ENCODE results near the gene SH3BP5.
"Not testable (repeated sequence)": the region's sequence is repeated elsewhere in the genome, so short reads cannot be mapped to it uniquely, and the experiment has no call there.

The SH3BP5 gene, protein sequence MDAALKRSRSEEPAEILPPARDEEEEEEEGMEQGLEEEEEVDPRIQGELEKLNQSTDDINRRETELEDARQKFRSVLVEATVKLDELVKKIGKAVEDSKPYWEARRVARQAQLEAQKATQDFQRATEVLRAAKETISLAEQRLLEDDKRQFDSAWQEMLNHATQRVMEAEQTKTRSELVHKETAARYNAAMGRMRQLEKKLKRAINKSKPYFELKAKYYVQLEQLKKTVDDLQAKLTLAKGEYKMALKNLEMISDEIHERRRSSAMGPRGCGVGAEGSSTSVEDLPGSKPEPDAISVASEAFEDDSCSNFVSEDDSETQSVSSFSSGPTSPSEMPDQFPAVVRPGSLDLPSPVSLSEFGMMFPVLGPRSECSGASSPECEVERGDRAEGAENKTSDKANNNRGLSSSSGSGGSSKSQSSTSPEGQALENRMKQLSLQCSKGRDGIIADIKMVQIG

DNA sequence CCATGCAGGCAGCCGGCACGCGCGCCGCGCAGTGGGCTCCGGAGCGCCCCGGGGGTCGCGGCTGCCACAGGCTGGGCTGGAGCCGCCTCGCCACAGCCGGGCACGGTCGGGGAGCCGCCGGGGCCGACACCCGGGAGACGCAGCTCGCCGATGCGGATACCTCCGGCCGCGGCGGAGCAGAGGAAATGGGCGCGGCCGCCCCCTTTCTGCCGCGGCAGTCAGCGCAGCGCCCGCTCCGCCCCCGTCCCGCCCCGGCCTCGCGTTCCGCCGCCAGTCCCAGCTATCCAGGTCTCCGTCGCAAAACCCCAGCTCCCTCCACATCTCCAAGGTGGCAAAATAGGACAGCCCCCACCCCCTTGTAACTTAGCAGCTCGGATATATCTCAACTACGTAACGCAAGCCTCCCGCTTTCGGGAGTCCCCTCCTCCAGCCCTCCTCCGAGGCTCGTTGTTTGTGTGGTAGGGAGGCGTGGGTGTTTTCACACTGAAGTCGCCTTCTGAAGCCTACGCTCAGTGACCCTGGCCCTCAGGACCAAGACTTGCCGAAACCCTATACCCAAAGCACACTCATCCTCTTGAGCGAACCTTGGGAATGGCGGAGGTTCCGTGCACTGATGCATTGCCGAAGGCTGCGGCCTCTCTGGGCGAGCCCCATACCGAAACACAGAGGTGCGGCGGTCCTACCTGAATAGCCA is at the start of gene SH3BP5:
SH3BP5 (minus strand) TSS at position 182 of the 694 bp plus-strand sequence; CDS start at position 4, 178 bp downstream.
- DNase-seq (ENCODE audit: low read depth in 2 of 2, low spot score in 1 of 2) = peak; percentile 21 to 35

DNA sequence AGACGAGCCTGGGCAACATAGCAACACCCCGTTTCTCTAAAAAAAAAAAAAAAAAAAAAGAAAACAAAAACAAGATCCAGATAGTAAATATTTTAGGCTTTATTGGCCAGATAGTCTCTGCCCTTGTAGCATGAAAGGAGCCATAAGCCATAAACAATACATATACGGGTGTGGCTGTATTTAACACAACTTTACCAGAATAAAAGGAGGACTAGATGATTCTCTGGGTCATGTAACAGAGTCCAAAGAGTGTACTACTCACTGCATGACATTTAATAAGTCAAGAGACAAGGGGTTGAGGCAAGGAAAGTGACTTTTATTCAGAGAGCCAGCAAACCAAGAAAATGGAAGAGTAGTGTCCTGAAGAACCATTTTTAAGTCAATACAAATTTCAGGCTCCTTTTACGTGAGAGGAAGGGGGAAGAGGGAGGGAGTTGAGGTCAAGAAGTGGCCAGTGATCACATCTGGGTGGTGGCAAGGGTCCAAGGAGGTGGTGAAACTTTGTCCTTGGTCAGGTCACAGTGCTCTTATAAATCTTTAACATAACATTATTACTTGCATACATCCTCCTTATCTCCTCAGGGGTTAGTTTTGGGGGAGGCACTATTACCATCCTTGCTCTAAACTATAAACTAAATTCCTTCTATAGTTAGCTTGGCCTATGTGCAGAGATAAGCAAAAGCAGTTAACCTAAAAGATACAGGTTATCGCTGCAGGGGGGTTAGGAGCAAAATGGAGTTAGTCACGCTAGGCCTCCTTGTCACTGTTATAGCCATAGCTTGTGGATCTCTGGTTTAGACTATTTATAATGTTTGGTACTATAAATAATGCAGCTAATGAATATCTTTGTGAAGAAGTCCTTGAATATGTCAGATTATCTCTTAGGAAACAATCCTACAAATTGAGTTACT is 48.8 kb upstream of the SH3BP5 start:
- no peak for DNase-seq (ENCODE audit: low read depth in 2 of 2, low spot score in 1 of 2)

GRCh38 chr3:15377961-15378791 is 45.8 kb upstream of the SH3BP5 start:
- peak; percentile 87 to 94 for DNase-seq (ENCODE audit: low read depth in 2 of 2, low spot score in 1 of 2)

DNA sequence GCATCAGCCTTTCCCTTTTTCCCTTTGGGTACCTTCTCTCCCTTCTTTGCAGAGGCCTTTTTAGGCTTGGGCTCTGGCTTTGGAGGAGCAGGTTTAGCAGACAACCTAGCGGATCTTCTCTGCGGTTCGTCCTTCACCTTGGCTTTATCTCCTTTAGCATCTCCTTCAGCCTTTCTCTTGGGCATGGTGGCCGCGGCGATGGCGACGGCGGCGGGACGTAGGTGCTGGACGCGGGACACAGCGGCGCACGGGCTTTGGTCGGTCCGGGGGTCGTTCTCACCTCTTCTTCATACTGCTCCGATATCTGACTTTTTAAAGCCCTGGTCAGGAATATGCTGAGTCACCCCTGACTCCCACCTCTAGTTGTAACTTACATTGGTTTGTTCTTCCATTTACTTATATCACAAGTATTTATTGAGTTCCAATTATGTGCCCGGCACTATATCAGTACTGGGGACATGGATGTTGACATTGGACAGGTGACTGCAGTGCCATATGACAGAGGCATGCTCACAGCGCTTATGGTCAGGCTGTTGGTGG is 43.1 kb upstream of the SH3BP5 start:
- no peak for DNase-seq (ENCODE audit: low read depth in 2 of 2, low spot score in 1 of 2)

- DNase-seq (ENCODE audit: low read depth in 2 of 2, low spot score in 1 of 2) = no peak
These were observed 40.5 kb upstream of the SH3BP5 start for GRCh38 chr3:15372918-15373317.

GRCh38 chr3:15368561-15369135 is 36.3 kb upstream of the SH3BP5 start:
- no peak for DNase-seq (ENCODE audit: low read depth in 2 of 2, low spot score in 1 of 2)

GRCh38 chr3:15367059-15367458 is 34.7 kb upstream of the SH3BP5 start:
- no peak for DNase-seq (ENCODE audit: low read depth in 2 of 2, low spot score in 1 of 2)

DNA sequence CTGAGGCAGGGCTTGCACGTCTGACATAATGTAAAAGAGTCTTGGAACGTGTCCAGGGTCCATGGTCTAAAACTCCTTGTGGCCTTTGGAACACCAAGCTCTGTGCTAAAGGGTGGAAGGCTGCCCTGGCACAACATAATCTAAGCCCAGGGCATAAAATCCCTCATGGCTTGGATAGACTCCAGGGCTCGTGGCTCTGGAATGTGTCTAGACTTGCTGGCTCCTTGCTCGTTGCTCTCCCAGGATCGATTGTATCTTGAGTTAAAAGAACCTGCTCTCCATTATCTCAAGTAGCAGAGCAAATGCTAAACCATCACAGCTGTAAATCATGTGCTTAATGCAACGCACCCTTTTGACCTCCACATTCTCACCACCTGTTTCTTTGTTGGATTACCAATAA is 31.7 kb upstream of the SH3BP5 start:
- not testable (repeated sequence) for DNase-seq (ENCODE audit: low read depth in 2 of 2, low spot score in 1 of 2)

DNA sequence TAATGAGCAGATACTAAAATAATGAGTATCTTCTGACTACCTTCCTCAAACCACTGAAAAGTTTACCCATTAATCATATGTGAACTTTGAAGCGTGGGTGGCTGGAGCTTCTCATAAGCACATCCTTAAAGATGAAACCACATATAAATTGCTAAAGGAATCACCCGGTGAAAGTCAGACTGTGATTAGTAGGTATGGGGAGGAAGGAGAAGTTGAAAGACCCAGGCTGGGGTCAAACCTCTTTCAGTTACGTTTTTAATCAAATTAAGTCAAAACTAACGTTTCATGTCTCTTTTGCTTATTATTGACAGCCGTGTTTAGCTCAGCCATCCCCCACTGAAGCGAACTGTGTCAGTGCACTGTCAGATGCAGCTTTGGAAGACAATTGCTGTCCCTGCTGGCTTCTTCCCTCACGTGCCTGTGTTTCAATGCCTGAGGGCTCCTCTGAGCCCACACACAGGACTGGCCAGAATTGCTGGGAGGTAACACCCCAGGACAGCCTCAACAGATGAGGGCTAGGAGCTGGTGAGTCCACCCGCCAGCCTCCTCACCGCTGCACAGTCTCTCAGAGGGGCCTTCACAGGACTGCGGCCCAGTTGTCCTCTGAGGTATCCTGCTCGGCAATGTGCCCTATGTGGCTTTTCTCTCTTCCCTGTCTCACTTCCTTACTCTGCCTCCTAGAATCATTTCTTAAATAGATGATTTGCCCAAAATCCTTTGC is 29.3 kb upstream of the SH3BP5 start:
- no peak for DNase-seq (ENCODE audit: low read depth in 2 of 2, low spot score in 1 of 2)

DNA sequence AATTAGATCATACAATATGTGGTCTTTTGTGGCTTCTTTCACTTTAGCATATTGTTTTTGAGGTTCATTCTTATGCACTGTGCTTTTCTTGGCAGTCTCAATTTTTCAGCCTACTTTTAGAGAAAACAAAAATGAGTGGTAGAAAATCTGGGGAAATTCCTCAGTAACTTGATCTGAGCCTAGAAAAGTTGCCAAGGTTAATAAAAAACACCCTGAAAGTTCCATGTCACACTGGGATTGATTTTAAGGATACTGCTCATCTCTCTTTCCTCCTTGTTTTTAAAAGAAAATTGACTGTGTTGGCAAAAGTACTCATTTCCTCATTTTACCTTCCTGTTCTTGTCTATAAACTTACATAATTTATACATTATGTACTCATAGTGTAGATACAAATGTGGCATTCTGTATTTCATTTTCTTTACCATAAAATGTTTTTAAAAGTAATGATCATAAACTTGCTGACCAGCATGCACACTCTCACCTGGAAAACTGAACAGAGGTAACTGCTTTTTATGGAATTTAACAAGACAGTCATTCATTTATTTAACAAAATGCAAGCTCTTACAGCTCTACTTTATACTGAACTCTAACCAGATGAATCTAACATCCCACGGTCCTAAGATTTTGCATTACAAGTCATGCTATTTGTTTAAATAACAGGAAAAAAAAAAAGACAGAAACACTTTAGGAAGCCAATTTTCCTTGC is 28.6 kb upstream of the SH3BP5 start:
- DNase-seq (ENCODE audit: low read depth in 2 of 2, low spot score in 1 of 2) = no peak

DNA sequence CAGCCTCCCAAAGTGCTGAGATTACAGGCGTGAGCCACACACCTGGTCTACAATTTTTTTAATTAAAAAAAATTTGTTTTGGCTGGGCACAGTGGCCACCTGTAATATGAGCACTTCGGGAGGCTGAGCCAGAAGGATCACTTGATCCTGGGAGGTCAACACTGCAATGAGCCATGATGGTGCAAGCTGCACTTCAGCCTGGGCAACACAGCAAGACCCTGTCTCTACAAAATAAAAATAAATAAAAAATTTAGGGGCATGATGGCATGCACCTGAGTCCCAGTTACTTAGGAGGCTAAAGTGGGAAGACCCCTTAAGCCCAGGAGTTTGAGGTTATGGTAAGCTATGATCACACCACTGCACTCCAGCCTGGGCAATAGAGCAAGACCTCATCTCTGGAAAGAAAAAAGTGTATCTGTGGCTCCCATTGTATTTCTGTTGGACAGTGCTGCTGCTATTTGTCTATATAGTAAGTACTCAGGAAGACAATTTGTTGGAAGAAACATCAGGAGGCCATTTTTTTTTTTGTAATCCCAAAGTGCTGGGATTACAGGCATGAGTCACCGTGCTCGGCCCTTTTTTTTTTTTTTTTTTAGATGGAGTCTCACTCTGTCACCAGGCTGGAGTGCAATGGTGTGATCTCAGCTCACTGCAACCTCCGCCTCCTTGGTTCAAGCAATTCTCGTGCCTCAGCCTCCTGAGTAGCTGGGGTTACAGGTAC is 27.5 kb upstream of the SH3BP5 start:
- DNase-seq (ENCODE audit: low read depth in 2 of 2, low spot score in 1 of 2) = no peak

DNA sequence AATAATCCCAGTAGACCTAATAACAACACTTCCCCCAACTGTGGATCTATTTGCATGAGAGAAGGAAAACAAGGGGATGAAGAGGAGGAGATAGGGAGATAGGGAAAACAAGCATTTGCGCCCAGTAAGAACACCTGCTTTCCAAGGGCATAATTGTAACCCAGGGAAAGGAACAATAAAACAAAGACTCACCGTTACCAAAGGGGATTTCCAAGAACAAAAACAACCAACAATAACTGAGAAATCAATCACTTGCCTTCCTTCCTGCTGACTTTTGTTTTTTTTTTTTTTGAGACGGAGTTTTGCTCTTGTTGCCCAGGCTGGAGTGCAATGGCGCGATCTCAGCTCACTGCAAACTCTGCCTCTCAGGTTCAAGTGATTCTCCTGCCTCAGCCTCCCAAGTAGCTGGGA is 24.3 kb upstream of the SH3BP5 start:
- DNase-seq (ENCODE audit: low read depth in 2 of 2, low spot score in 1 of 2) = not testable (repeated sequence)

DNA sequence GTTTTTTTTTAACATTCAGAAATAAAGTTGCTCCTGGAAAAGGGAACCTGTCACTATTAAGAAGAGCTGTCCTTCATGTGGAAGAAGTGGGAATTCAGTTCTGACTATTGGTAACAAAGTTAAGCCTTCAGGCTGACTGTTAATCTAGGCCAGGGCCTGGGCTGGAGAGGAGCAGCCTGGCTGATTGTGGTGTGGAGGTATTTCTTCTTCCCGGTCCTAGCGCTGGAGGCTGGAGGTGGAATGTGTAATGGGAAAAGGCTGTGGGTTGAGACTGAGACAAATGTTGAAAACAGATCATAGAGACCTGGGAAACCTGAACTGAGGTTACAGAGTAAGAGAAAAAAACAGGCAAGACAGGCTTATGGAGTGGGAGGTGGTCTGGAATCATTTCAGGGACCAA is 23.8 kb upstream of the SH3BP5 start:
- no peak for DNase-seq (ENCODE audit: low read depth in 2 of 2, low spot score in 1 of 2)

- DNase-seq (ENCODE audit: low read depth in 2 of 2, low spot score in 1 of 2) = no peak
These were observed 22.7 kb upstream of the SH3BP5 start for GRCh38 chr3:15355086-15355485.

- no peak for DNase-seq (ENCODE audit: low read depth in 2 of 2, low spot score in 1 of 2)
These were observed 22.1 kb upstream of the SH3BP5 start for GRCh38 chr3:15354485-15354884.

- no peak for DNase-seq (ENCODE audit: low read depth in 2 of 2, low spot score in 1 of 2)
These were observed 17.8 kb upstream of the SH3BP5 start for GRCh38 chr3:15350141-15350540.

GRCh38 chr3:15349438-15349837 is 17.1 kb upstream of the SH3BP5 start:
- not testable (repeated sequence) for DNase-seq (ENCODE audit: low read depth in 2 of 2, low spot score in 1 of 2)

GRCh38 chr3:15348246-15348645 is 15.9 kb upstream of the SH3BP5 start:
- no peak for DNase-seq (ENCODE audit: low read depth in 2 of 2, low spot score in 1 of 2)
